Hepatocyte (in vitro differentiated cells): ENCODE measurements around the gene CILP2.

Source experiments
- EZH2phosphoT487 ChIP-seq: fragments of 200-600 bp; sonication (generic); IDR thresholded peaks from one replicate; pipeline ENCODE4 v1.6.1; 2018; ENCODE audit warnings: antibody characterized with exemption, mild to moderate bottlenecking, low read depth, moderate library complexity; ENCODE audit not compliant: unreplicated experiment, severe bottlenecking
- TF ChIP-seq, protein P1 (sequence below): fragments of 200-600 bp; sonication (generic); IDR thresholded peaks from 2 replicates; pipeline ENCODE4 v1.5.1; 2016; ENCODE audit warnings: antibody characterized with exemption, mild to moderate bottlenecking; ENCODE audit not compliant: poor library complexity

DNA sequence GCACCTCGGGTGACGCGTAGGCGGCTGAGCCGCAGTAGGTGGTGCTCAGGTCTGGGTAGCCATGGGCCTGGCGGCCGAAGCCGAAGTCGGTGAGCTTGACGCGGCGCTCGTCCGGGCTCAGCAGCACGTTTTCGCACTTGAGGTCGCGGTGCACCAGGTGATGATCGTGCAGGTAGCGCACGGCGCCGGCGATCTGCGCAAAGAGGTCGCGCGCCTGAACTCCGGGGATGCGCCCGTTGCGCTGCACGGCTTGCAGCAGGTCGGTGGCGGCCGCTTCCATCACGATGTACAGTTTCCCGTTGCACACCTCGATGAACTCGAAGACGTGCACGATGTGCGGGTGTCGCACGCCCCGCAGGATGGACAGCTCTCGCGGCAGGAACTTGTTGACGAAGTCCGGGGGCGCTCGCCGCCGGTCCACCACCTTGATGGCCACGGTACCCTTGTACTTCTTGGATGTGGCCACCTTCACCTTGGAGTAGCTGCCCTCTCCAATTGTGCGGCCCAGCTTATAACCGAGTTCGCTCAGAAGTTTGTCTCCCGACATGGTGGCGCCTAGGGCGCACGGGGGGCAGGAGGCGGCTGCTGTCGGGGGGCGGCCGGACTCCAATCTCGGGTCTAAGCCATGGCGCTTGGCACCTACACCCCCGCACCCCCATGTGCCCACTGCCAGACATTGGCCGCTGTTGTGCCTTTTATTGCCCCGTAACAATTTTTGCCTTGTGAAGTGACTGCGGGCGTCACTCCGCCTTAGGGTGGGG is 23.0 kb upstream of the CILP2 start, which contains the start of gene TSSK6:
- TF ChIP-seq, protein P1, sequence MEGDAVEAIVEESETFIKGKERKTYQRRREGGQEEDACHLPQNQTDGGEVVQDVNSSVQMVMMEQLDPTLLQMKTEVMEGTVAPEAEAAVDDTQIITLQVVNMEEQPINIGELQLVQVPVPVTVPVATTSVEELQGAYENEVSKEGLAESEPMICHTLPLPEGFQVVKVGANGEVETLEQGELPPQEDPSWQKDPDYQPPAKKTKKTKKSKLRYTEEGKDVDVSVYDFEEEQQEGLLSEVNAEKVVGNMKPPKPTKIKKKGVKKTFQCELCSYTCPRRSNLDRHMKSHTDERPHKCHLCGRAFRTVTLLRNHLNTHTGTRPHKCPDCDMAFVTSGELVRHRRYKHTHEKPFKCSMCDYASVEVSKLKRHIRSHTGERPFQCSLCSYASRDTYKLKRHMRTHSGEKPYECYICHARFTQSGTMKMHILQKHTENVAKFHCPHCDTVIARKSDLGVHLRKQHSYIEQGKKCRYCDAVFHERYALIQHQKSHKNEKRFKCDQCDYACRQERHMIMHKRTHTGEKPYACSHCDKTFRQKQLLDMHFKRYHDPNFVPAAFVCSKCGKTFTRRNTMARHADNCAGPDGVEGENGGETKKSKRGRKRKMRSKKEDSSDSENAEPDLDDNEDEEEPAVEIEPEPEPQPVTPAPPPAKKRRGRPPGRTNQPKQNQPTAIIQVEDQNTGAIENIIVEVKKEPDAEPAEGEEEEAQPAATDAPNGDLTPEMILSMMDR, result no peak
- TF ChIP-seq EZH2phosphoT487, result no peak
